HepG2 (cell line): ENCODE results near the gene SLC2A8. TPM values are rescaled to one million over a fixed set of nuclear protein-coding genes. Genes with fewer than 3 reads are reported as not detected.

Experiments
- AHR ChIP-seq: IDR thresholded peaks from 2 replicates; pipeline ENCODE4 v1.6.1; 2018; ENCODE audit warnings: missing genetic modification reagents, missing compliant biosample characterization
- EP300 ChIP-seq, 3 experiments: sonication (generic) in 1 of 3; formaldehyde crosslinking in 1 of 3; IDR thresholded peaks; 2 replicates each; pipeline versions ENCODE4 v1.5.1 to v1.6.1; 2011 to 2020; ENCODE audit warnings: low read depth in 2 of 3, low read length in 2 of 3, borderline replicate concordance in 1 of 3, improper control_type of control experiment in 1 of 3, mild to moderate bottlenecking in 1 of 3, missing genetic modification reagents in 1 of 3, moderate library complexity in 1 of 3
- ETS1 ChIP-seq: sonication (generic); formaldehyde crosslinking; IDR thresholded peaks from 2 replicates; pipeline ENCODE4 v1.4.0; 2020; ENCODE audit warnings: missing genetic modification reagents
- ETV5 ChIP-seq: IDR thresholded peaks from 2 replicates; pipeline ENCODE4 v1.6.1; 2018; ENCODE audit warnings: missing biosample characterization, missing genetic modification reagents, inconsistent platforms, borderline replicate concordance
- KDM5B ChIP-seq: sonication (generic); formaldehyde crosslinking; IDR thresholded peaks from 2 replicates; pipeline ENCODE4 v1.4.0; 2020; ENCODE audit warnings: missing genetic modification reagents, mild to moderate bottlenecking, borderline replicate concordance
- MXI1 ChIP-seq: IDR thresholded peaks from 3 replicates; pipeline ENCODE4 v1.6.1; 2012; ENCODE audit warnings: low read depth, low read length, inconsistent platforms, borderline replicate concordance
- NCOA1 ChIP-seq: sonication (generic); formaldehyde crosslinking; IDR thresholded peaks from 2 replicates; pipeline ENCODE4 v1.9.0; 2021; ENCODE audit warnings: missing genetic modification reagents
- NONO ChIP-seq, 2 experiments: fragments of 450-650 bp in 1 of 2; sonication (generic) in 1 of 2; formaldehyde crosslinking in 1 of 2; IDR thresholded peaks in 1 of 2; conservative IDR thresholded peaks in 1 of 2; 2 replicates each; pipeline versions ENCODE4 v1.6.1 to v1.8.0; 2017 to 2022; ENCODE audit warnings: mild to moderate bottlenecking in 1 of 2, missing genetic modification reagents in 1 of 2, moderate library complexity in 1 of 2
- POLR2AphosphoS5 ChIP-seq: IDR thresholded peaks from 2 replicates; pipeline ENCODE4 v1.6.1; 2012; ENCODE audit warnings: low read depth, low read length
- PRDM15 ChIP-seq: sonication (generic); formaldehyde crosslinking; IDR thresholded peaks from 2 replicates; pipeline ENCODE4 v1.4.0; 2020; ENCODE audit warnings: missing genetic modification reagents
- RBM22 ChIP-seq: fragments of 200-400 bp; formaldehyde crosslinking; optimal IDR thresholded peaks from 2 replicates; pipeline ENCODE3; 2017; ENCODE audit warnings: mild to moderate bottlenecking, low read length, moderate library complexity
- SMAD3 ChIP-seq: sonication (generic); formaldehyde crosslinking; IDR thresholded peaks from 2 replicates; pipeline ENCODE4 v1.4.0; 2020; ENCODE audit warnings: missing genetic modification reagents
- SNAI1 ChIP-seq: sonication (generic); formaldehyde crosslinking; IDR thresholded peaks from 2 replicates; pipeline ENCODE4 v1.5.0; 2020; ENCODE audit warnings: mild to moderate bottlenecking, missing genetic modification reagents, borderline replicate concordance
- TBP ChIP-seq: sonication (generic); formaldehyde crosslinking; IDR thresholded peaks from 2 replicates; pipeline ENCODE4 v1.5.0; 2020; ENCODE audit warnings: missing genetic modification reagents
- TFAP4 ChIP-seq: sonication (generic); IDR thresholded peaks from 2 replicates; pipeline ENCODE4 v1.6.1; 2016; ENCODE audit warnings: low read depth, borderline replicate concordance
- ZBTB25 ChIP-seq: IDR thresholded peaks from 2 replicates; pipeline ENCODE4 v1.6.1; 2018; ENCODE audit warnings: missing genetic modification reagents
- ZNF430 ChIP-seq: sonication (generic); formaldehyde crosslinking; IDR thresholded peaks from 2 replicates; pipeline ENCODE4 v1.9.0; 2021; ENCODE audit warnings: mild to moderate bottlenecking, missing genetic modification reagents
- ZNF44 ChIP-seq: sonication (generic); formaldehyde crosslinking; IDR thresholded peaks from 2 replicates; pipeline ENCODE4 v1.5.1; 2020; ENCODE audit warnings: mild to moderate bottlenecking, missing genetic modification reagents
- ZNF773 ChIP-seq: sonication (generic); formaldehyde crosslinking; IDR thresholded peaks from 2 replicates; pipeline ENCODE4 v1.4.0; 2020; ENCODE audit warnings: missing genetic modification reagents, borderline replicate concordance
- ZNF839 ChIP-seq: sonication (generic); formaldehyde crosslinking; IDR thresholded peaks from 2 replicates; pipeline ENCODE4 v1.4.0; 2020; ENCODE audit warnings: missing genetic modification reagents, mild to moderate bottlenecking, borderline replicate concordance
- polyA plus RNA-seq, 8 experiments: library from polyadenylated mRNA; depleted of rRNA in 3 of 8; stranded (reverse) in 7 of 8; unstranded in 1 of 8; fragments of >200 nt; fragmentation: Illumina TruSeq in 4 of 8; extraction: Trizol in 4 of 8; gene quantifications; 2 replicates each; pipeline versions ENCODE4 v1.2.1 to v1.2.3, GENCODE V29; 2011 to 2016; ENCODE audit warnings: low read depth in 4 of 8, missing spikeins in 1 of 8, mixed read lengths in 1 of 8; ENCODE audit not compliant: insufficient read depth in 1 of 8
- total RNA-seq, 5 experiments: library from RNA; depleted of rRNA; stranded (reverse); fragments of >200 nt; fragmentation: Illumina TruSeq; extraction: Trizol; gene quantifications; 2 replicates each; pipeline ENCODE4 v1.2.3, GENCODE V29; 2016; ENCODE audit warnings: low read depth in 1 of 5

SLC2A8 gene
- total and polyA plus RNA-seq, 2 of the 13 experiments (the other 11 are each of a cell fraction or from before 2014, with no cell fraction given) = 22.6 to 48.6 TPM

GRCh38 chr9:127396253-127396807 lies 639 bp upstream of the SLC2A8 start (continued):
- 0 out of 2 replicates have a peak, but pooled peaks have one; percentile 57 for TF ChIP-seq ZNF773
- TF ChIP-seq AHR (CRISPR knock-in tag) = 0 out of 2 replicates have a peak, but pooled peaks have one; percentile 67
- TF ChIP-seq EP300 (IDR thresholded peaks at IDR 0.05; ENCODE audit: low read depth in 2 of 2, low read length in 2 of 2) = no peak
- peak; percentile 24; the same call in 1 of the 2 replicates for TF ChIP-seq EP300 (CRISPR knock-in tag; IDR thresholded peaks at IDR 0.05; ENCODE audit: borderline replicate concordance)
- TF ChIP-seq TBP = no peak
- TF ChIP-seq ZNF430 (CRISPR knock-in tag) = 0 out of 2 replicates have a peak, but pooled peaks have one; percentile 47
- TF ChIP-seq NONO (IDR thresholded peaks at IDR 0.05) = no peak
- TF ChIP-seq NONO (CRISPR knock-in tag; conservative IDR thresholded peaks at IDR 0.05) = 0 out of 2 replicates have a peak, but pooled peaks have one; percentile 6
- TF ChIP-seq ZBTB25 (CRISPR knock-in tag) = no peak
- TF ChIP-seq TFAP4 = peak; percentile 13; the same call in 1 of the 2 replicates
- TF ChIP-seq PRDM15 (CRISPR knock-in tag) = 0 out of 2 replicates have a peak, but pooled peaks have one; percentile 8
- TF ChIP-seq SMAD3 (CRISPR knock-in tag) = peak; percentile 54; the same call in 1 of the 2 replicates
- TF ChIP-seq ETS1 = no peak
- TF ChIP-seq ZNF839 (CRISPR knock-in tag) = 0 out of 2 replicates have a peak, but pooled peaks have one; percentile 25
- TF ChIP-seq MXI1 = peak; percentile 95; the same call in 2 of the 3 replicates
- peak; percentile 93; the same call in 1 of the 2 replicates for TF ChIP-seq SNAI1 (CRISPR knock-in tag)
- TF ChIP-seq NCOA1 (CRISPR knock-in tag) = 0 out of 2 replicates have a peak, but pooled peaks have one; percentile 15
- peak; percentile 52; the same call in 1 of the 2 replicates for TF ChIP-seq KDM5B (CRISPR knock-in tag)
- no peak for TF ChIP-seq ZNF44
- TF ChIP-seq RBM22 = peak; percentile 31
- 0 out of 2 replicates have a peak, but pooled peaks have one; percentile 25 for TF ChIP-seq ETV5 (CRISPR knock-in tag)
- TF ChIP-seq POLR2AphosphoS5 = peak; percentile 72
